GM03348 (cell line): ENCODE data around the gene ZNF341.

Experiments
- DNase-seq: peaks from one replicate; pipeline ENCODE4 v3.0.0; 2012; ENCODE audit warnings: low spot score

ZNF341 gene

DNA sequence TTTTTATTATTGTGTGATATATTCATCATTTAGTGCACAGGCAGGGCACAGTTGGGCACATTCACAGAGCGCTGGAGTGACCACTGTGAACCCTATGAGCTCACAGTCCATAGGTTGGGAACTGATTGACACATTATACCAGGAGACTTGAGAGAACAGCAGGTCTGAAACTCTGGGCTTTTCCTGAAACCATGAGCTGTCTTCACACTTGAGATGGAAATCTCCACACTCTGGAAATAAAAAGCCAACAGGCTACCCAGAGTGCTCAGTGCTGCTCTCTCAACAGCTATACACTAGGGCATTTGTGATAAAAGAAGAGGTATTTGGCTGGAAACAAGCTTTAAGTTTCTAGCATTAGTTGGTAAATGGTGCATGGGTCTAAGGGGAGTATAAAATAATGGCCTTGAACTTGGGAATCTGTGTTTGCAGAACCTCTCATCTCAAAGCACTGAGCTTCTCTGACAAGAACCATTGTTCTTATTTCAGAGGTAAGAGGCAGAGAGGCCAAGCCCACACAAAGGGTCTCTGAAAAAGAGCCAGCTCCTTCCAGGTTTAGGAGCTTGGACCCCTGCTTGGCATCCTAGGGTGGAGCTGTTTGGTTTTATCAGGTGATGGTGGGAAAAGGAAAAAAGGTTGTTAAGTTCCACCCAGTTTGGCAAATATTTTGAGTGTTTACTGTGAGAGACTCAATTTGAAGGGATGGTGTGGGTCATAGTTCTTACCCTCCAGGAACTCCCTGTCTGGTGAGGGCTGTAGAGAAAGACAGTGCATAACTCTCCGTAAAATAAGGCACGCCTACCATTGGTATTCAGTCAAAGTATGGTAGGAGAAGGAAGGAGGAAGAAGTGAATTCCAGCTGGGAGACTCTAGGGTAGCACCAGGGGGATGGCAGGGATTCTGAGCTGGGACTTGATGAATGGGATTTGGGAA is 93.8 kb downstream of the ZNF341 start:
- no peak for DNase-seq

DNA sequence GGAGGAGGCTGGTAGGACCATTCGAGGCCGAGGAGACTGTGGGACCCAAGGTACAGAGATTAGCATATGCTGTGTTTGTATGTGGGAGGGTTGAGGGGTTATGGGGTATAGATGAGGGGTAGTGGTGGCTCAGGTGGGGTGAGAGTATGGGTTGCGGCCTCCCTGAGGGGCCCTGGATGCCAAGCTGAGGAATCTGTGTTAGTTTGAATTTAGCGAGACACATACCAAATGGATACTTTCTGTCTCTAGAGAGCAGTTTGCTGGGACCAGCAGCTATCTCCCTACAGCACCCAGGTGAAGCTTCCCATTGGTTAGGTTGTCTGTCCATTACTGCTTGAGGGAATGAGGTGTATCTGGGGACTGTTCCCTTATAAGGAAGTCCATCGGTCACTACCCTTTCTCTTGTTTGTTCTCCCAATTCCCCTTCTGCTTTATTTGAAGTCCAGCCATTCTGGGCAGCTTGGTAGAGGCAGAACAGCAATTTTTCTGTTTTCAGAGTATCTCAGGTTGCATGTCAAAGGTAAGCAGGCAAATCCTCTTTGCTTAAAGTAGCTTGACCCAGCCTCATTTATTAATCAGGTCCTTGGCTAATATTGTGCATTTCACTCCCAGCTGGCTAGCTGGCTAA is 94.6 kb downstream of the ZNF341 start:
- no peak for DNase-seq

DNA sequence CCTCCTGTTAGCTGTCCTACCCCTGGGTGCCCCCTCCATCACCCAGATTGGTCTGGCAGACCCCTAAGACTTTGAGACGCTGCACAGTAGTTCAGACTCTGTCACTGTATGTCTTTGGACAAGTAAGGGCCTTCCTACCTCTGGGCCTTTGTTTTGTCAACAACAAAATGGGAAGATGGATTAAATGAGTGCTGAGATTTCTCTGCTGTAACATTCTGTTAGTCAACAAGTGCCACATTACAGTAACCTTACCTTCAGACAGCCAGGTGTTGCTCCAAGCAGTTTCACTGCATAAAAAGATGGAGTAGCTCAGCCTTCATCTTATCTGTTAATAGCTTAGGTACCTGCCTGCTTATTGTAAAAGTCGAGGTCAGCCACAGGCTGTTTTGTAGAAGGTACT is 95.3 kb downstream of the ZNF341 start:
- no peak for DNase-seq

DNA sequence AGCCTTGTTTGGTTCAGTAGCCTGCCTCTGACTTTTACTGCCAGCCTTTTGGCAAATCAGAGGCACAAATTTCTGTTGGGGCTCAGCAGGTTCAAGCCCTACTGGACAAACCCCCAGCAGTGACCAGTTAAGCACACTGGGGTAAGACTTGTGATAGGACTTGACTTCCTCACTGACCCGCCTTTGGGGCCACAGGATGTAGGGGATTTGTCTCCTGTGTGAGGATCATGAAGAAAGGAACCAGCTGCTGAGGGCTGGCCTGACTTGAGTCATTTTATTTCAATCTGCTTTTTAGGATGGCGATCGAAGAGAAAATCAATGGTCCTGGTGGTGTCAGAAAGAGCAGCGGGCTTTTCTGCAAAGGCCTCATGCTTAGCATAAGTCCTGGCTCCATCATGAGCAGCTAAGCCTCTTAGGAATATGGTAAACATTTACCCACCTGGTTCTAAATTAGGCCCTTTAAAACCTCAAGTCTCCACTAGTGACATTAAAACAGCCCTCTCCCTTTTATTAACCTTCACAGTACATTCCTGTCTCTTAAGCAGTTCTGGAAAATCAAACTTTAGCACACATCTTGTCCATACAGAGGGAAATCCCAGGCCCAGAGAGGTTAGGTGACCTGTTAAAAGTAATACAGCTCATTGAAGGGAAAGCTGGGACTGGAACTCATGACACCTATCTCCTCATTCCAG is 96.0 kb downstream of the ZNF341 start:
- no peak for DNase-seq

DNA sequence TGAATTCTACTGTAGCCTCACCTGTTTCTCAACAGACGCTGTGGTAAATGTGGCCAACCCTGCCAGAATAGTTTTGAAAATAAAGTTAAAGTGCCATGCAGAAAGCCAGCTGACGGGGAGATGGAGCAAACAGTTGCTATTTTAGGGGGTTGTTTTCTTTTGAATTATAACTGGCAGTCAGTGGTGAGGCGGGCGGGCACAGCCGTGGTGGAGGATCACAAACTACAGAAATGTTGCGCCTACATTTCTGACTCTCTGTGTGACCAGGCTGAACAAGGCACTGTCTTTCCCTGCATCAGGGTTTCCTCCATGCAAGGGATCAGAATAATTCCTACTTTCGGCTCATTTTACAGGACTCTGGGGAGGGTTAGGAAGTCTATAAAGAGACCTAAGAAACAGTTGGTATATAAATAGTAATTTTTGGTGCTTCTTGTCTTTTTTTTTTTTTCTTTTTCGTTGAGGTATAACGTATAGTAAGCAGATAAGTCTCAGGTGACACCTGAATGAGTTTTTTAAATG is 96.6 kb downstream of the ZNF341 start:
- DNase-seq = no peak

DNA sequence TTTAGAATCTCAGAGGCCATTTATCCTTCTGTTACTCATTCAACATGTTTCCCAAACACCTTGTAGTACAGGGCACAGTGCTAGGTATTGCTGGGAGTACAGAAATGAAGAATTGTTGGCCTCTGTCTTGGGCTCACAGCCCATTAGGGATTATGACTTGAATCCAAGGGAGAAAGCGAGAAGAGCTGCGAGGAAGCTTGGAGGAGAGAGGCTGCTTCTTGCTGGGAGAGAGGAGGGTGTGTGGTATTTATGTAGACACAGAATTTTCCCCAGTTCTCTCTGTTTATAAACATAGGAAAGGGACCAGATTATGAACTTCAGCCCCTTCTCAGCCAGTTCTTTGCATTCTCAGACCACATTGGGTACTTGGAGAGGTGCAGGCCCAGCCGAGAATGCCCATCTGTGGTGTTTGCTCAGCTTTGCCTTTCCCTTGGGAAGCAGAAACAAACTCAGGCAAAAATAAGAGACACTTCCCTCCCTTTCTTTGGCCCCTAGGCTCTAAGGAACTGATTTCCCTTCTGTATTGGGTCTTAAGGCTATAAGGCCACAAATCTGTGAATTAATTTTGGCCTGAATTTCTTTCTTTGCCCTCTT is 97.3 kb downstream of the ZNF341 start:
- no peak for DNase-seq

DNA sequence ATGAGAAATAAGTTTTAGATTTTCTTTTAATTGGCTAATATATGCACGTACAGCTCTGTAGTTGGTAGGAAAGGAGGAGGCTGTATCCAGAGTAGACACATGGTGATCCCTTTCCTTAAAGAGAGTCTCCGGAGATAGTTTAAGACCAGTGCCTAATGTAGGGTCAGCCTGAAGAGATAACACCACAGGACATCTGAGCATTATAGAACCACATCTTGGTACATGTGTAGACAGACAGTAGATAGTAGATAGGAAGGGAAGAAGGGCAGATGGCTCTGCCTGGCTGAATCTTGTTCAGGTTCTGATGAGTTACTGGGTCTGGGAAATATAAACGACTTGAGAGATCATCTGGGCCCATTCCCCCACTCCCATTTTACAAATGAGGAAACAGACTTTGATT is 97.8 kb downstream of the ZNF341 start:
- no peak for DNase-seq

DNA sequence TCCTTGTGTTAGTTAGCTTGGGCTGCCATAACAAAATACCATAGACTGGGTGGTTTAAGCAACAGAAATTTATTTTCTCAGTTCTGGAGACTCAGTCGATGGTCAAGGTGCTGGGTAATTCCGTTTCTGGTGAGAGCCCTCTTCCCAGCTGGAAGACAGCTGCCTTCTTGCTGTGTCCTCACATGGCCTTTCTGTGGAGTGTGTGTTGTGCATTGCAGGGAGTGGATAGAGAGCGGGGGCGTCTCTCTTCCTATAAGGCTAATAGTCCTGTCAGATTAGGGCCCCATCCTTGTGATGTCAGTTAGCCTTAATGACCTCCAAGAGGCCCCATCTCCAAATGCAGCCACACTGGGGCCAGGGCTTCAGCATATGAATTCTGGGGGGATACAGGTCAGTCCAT is 98.6 kb downstream of the ZNF341 start:
- DNase-seq = no peak

DNA sequence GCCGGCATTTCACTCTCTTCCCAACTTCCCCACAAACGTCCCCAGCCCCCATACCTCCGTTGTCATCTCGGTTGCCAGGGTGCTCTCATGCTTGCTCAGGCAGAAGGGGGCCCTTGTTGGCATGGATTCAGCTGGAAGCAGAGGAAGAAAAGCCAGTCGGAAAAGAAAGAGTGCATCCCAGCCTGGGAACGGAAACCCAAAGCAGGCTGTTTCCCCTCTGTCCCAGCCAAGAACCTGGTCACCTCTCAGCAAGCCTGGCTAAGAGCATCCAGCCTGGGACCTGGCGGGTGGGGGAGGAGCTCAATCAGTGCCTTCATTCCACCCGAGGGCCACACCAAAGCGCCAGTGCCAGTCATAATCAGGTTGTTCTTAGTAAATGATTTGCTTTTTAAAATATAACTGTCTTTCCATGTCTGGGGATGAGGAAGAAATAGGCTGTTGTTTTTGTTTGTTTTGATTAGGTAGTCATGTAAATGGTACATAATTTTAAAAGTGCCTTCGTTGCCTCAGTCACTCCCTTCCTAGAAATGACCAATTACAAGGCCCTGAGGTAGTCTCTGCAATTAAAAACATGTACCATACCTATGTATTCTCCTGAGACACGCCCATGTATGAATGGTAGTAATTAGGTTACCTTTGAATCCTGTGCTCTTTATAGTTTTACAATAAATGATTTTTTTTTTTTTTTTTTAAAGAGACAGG is 100.5 kb downstream of the ZNF341 start:
- no peak for DNase-seq

DNA sequence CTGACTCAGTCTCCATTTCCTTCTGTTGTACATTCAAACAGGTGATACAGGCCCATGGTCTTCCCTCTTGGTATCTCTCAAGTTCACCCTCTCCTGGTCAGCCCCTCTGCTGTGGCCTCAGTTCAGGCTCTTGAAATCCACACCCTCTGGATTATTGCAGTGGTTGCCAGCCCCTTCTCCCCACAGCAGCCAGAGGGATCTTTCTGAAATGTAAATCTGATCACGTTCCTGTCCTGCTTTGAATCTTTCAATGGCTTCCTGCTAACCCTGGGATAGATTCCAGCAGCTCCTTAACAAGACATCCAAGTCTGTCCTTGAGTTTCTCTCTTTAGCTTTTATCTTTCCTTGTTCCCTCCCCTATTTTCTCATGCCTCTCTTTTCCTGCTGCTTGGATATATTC is 101.5 kb downstream of the ZNF341 start:
- DNase-seq = no peak

DNA sequence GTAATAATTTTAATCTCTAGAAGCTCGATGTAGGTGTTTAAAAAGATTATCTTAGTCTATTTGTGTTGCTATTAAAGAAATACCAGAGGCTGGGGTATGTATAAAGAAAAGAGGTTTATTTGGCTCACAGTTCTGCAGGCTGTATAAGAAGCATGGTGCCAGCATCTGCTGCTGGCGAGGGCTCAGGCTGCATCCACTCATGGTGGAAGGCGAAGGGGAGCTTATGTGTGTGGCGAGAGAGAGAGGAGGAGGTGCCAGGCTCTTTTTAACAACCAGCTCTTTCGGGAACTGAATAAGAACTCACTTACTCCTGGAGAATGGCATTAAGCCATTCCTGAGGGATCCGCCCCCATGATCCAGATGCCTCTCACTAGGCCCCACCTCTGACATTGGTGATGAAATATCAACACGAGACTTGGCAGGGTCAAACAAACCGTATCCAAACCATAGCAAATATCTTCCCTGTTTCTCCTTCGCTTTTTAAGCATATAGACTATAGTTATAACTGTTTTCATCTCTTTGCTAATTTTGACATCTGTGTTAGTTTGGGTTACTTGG is 103.9 kb downstream of the ZNF341 start:
- no peak for DNase-seq

DNA sequence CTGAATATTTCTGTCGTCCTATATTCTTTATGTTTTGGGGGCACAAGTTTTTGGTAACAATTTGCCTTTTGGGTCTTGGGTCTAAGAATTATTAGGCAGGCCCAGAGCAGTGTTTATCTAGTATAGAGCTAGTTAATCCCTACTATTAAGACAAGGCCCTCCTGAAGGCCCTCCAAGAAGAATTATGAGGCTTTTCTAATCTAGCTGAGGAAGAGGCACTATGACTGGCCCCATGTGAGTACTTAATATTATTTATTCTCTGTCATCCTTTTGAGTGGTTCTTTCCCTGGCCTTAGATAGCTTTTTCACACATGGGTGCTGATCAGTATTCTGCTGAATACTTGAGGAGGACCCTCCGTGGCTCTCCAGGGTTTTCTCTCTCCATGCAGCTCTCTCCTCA is 104.5 kb downstream of the ZNF341 start:
- no peak for DNase-seq

DNA sequence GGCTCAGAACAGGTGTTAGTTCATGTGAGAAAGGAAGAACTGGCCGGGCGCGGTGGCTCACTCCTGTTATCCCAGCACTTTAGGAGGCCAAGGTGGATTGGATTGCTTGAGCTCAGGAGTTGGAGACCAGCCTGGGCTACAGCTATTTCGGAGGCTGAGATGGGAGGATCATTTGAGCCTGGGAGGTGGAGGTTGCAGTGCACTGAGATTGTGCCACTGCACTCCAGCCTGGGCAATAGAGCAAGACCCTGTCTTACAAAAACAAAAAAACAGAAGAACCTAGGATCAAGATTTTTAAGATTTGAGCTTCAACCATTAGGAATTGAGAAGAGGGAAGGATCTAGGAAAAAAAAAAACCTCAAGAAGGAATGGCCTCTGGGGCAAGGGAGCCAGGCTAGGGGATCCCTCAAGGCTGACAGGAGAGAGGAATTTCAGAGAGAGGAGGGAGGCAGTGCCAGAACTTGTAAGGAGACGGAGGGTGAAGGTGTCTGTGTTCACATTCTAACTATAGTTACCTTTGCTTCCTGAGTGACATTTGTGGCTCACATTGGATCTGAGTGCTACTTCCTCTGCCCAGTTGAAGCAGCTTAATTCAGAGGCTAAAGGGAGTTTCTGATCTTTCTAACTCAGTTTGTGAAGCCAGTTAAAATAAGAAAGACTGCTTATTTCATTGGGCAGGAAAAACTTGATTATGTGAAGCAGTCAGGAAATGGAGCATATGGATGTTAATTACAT is 105.5 kb downstream of the ZNF341 start:
- no peak for DNase-seq

DNA sequence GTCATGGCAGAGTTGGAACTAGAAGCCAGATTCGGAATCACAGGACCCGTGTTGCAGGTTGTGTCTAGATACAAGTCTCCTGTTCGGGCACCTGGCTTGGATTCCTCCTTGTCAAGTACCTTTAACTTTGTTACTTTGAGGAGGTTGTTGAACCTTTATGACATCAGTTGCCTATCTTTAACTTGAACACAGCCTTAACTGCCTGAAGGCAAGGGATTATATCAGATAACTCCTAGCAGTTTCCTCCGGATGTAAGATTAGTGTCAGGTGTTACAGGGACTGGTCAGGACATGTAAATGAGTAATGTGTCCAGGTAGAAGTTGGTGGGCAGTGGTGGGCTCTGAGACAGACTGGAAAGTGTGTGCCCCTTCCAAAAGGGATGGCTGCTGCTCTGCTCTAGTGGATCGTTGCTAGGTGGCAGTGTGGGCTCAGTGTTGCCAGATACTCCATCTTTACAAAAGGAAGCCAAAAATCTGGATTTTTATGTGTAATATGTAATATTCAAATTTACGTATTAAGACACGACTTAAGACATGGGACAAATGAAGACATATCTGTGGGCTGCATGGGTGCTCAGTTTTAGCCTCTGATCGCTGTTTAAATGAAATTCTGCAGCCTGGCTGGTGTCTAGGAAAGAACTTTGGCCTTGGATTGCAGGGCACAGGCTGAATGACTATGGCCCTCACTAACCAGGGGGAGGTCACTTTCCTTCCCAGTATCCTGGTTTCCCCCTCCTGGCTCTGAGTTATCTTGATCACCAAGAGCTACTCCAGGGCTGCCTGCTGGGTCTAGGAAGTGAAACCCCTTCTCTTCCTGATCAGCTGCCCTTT is 106.5 kb downstream of the ZNF341 start:
- no peak for DNase-seq

DNA sequence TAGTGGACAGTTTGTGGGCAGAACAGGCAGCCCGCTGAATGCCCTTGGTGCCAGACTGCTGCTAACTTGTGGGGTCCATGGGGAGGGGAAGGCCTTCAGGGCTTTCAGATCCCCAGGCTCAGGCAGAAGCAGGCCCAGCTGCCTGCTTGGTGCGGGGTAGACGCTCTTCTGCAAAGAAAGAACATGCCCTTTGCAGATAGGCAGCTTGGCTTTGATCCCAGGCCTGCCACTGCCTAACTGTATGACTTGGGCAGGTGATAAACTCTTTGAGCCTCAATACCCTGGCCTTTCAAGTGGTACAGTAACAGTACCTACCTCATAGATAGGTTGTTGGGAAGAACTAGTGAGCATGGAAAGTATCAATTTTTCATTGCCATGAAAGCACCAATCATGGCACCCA is 107.8 kb downstream of the ZNF341 start:
- DNase-seq = no peak

DNA sequence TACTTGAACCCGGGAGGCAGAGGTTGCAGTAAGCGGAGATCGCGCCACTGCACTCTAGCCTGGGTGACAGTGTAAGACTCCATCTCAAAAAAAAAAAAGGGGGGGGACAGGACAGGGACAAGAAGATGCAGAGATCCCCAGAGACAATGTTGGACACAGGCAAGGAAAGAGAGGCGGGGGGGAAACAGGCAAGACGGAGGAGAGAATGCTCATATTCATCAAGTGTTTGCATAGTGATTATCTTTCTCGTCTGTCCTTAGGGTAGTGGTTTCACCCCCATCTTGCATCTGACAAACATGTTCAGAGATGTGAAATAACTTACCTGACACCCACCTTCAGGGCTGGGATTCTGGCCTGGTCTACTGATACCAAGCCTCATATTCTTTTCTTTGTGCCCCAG is 108.4 kb downstream of the ZNF341 start:
- DNase-seq = no peak

DNA sequence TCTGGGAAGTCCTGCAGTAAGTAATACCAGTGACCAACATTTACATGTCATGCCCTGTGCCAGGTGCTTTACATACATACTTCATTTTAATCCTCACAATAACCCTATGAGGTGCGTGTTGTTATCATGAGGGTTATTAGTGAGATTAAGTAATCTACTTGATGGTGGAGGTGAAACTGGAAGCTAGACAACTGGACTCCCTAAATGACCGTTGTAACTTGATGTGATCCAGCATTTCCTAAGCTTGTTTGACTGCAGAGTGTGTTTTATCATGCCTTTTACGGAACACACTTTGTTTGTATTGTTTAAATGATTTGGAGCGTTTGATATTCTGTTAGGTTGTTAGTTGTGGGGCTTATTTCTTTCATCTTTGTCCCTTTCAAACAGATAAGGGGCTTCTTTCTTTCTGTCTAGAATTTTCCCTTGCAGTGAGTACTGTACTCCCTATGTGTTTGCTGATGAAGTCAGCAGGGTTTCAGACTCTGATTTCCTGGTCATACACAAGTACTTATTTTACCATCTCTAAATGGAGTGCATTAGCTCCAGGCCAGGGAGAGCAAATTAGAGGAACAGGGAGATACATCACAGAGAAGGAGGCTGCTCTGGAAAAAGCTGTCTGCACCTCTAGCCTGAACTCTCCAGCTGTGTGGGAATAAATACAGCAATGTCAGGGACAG is 109.1 kb downstream of the ZNF341 start:
- no peak for DNase-seq

DNA sequence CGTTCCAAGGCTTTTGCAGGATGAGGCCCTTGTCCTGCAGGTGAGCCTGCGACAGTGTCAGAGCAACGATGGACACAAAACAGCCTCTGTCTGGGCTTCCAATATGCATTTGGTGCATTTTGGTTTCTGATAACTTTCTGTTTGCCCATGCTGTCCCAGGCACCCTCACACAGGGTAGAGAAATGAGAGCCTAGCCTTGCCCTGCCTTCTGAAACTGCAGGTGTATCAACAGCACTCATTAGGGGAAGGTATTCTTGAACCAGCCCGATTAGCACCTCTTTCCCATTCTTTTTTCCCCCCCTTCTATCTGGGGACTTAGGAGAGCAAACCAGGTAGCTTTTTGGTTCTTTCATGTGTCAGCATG is 109.6 kb downstream of the ZNF341 start:
- DNase-seq = no peak
